OCI-LY7 (cell line): ENCODE results near the gene MORN1.

Experiments
- CTCF ChIP-seq: fragments of 200-600 bp; sonication (generic); conservative IDR thresholded peaks from 2 replicates; pipeline ENCODE4 v1.5.1; 2014; ENCODE audit warnings: mild to moderate bottlenecking, antibody characterized with exemption, low read length, moderate library complexity, mixed read lengths
- EZH2phosphoT487 ChIP-seq: fragments of 200-600 bp; sonication (generic); IDR thresholded peaks from 2 replicates; pipeline ENCODE4 v1.6.1; 2018; ENCODE audit warnings: low read depth, borderline replicate concordance, mild to moderate bottlenecking, mixed run types, antibody characterized with exemption, low read length, moderate library complexity, mixed read lengths

GRCh38 chr1:2392686-2393085 is 1.3 kb upstream of the MORN1 start:
- TF ChIP-seq CTCF (no peak), EZH2phosphoT487 (no peak)
